ENCODE measurements around the gene NOL4L. TPM values are rescaled to one million over a fixed set of nuclear protein-coding genes. Genes with fewer than 3 reads are reported as not detected.

NOL4L gene
- total and polyA plus RNA-seq, 2 experiments from 2014 or later, result 38.8 to 39.2 TPM

DNA sequence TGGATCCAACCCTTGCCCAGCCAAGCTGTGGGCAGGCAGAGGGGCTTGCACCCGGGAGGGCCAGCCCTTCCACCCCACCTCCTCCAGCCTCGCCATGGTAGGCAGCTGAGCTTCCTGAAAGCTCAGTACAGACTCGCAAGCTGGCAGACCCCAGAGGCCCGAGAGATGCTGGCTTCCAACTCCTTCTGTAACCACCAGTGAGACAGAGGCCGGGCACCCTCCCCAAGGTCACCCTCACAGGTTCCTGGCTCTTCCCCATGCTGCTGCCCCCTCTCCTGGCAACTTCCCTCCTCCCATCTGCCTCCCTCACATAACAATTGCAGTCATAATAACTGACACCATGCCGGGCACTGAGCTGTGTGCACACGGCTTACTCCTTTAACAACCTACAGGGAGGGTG, 26.2 kb upstream of the NOL4L start:
- Histone ChIP-seq H3K36me3 (ENCODE audit: insufficient read depth) (no peaks in the 10 kb centered on the region), H3K4me3 (no peak overlapping the region), H3K27ac (ENCODE audit: low read depth) (no peak overlapping the region), H3K4me2 (no peak overlapping the region), H3K79me2 (replicated peaks; ENCODE audit: insufficient read depth) (no peaks in the 10 kb centered on the region), H3K4me1 (ENCODE audit: insufficient read depth) (peaks cover 11% of the 10 kb centered on the region; the same call in 1 of the 2 replicates), H3K9me2 (ENCODE audit: insufficient read depth) (peaks cover 11% of the 10 kb centered on the region), H4K20me1 (replicated peaks; ENCODE audit: insufficient read depth) (no peaks in the 10 kb centered on the region), H3K27me3 (ENCODE audit: insufficient read depth) (no peaks in the 10 kb centered on the region), H2AFZ (peak overlapping the region; percentile 72), H3F3A (replicated peaks; ENCODE audit: low read depth) (0 out of 2 replicates have a peak, but pooled peaks cover 7% of the 10 kb centered on the region)
- Mint-ChIP-seq H3K4me3 (no peak overlapping the region; the same call in 2 of the 3 replicates), H3K27me3 (ENCODE audit: insufficient read depth, low read depth, poor library complexity) (peaks cover 11% of the 10 kb centered on the region), H3K27ac (no peak overlapping the region), H3K4me1 (peaks cover 10% of the 10 kb centered on the region), H3K36me3 (ENCODE audit: low read depth) (no peaks in the 10 kb centered on the region), H3K9me3 (no peaks in the 10 kb centered on the region; the same call in 2 of the 3 replicates)
- DNase-seq (ENCODE audit: low spot score), result no peak
- no peak for ATAC-seq
- TF ChIP-seq EZH2 (IDR thresholded peaks at IDR 0.05; ENCODE audit: low read depth, unreplicated experiment), result no peak
- TF ChIP-seq, protein P1, sequence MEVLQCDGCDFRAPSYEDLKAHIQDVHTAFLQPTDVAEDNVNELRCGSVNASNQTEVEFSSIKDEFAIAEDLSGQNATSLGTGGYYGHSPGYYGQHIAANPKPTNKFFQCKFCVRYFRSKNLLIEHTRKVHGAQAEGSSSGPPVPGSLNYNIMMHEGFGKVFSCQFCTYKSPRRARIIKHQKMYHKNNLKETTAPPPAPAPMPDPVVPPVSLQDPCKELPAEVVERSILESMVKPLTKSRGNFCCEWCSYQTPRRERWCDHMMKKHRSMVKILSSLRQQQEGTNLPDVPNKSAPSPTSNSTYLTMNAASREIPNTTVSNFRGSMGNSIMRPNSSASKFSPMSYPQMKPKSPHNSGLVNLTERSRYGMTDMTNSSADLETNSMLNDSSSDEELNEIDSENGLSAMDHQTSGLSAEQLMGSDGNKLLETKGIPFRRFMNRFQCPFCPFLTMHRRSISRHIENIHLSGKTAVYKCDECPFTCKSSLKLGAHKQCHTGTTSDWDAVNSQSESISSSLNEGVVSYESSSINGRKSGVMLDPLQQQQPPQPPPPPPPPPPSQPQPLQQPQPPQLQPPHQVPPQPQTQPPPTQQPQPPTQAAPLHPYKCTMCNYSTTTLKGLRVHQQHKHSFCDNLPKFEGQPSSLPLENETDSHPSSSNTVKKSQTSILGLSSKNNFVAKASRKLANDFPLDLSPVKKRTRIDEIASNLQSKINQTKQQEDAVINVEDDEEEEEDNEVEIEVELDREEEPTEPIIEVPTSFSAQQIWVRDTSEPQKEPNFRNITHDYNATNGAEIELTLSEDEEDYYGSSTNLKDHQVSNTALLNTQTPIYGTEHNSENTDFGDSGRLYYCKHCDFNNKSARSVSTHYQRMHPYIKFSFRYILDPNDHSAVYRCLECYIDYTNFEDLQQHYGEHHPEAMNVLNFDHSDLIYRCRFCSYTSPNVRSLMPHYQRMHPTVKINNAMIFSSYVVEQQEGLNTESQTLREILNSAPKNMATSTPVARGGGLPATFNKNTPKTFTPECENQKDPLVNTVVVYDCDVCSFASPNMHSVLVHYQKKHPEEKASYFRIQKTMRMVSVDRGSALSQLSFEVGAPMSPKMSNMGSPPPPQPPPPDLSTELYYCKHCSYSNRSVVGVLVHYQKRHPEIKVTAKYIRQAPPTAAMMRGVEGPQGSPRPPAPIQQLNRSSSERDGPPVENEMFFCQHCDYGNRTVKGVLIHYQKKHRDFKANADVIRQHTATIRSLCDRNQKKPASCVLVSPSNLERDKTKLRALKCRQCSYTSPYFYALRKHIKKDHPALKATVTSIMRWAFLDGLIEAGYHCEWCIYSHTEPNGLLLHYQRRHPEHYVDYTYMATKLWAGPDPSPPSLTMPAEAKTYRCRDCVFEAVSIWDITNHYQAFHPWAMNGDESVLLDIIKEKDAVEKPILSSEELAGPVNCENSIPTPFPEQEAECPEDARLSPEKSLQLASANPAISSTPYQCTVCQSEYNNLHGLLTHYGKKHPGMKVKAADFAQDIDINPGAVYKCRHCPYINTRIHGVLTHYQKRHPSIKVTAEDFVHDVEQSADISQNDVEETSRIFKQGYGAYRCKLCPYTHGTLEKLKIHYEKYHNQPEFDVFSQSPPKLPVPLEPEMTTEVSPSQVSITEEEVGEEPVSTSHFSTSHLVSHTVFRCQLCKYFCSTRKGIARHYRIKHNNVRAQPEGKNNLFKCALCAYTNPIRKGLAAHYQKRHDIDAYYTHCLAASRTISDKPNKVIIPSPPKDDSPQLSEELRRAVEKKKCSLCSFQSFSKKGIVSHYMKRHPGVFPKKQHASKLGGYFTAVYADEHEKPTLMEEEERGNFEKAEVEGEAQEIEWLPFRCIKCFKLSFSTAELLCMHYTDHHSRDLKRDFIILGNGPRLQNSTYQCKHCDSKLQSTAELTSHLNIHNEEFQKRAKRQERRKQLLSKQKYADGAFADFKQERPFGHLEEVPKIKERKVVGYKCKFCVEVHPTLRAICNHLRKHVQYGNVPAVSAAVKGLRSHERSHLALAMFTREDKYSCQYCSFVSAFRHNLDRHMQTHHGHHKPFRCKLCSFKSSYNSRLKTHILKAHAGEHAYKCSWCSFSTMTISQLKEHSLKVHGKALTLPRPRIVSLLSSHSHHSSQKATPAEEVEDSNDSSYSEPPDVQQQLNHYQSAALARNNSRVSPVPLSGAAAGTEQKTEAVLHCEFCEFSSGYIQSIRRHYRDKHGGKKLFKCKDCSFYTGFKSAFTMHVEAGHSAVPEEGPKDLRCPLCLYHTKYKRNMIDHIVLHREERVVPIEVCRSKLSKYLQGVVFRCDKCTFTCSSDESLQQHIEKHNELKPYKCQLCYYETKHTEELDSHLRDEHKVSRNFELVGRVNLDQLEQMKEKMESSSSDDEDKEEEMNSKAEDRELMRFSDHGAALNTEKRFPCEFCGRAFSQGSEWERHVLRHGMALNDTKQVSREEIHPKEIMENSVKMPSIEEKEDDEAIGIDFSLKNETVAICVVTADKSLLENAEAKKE (CRISPR knock-in tag; IDR thresholded peaks at IDR 0.05), result no peak
- TF ChIP-seq EZH2phosphoT487 (IDR thresholded peaks at IDR 0.05; ENCODE audit: unreplicated experiment), result no peak
- no peak for TF ChIP-seq JUNB (IDR thresholded peaks at IDR 0.05; ENCODE audit: unreplicated experiment)
- no peak for TF ChIP-seq ZNF114 (CRISPR knock-in tag; IDR thresholded peaks at IDR 0.05)
- TF ChIP-seq CREB1 (CRISPR knock-in tag; IDR thresholded peaks at IDR 0.05; ENCODE audit: low read depth), result no peak
- TF ChIP-seq POLR2AphosphoS5 (IDR thresholded peaks at IDR 0.05; ENCODE audit: low read depth), result no peak
- TF ChIP-seq, protein P2, sequence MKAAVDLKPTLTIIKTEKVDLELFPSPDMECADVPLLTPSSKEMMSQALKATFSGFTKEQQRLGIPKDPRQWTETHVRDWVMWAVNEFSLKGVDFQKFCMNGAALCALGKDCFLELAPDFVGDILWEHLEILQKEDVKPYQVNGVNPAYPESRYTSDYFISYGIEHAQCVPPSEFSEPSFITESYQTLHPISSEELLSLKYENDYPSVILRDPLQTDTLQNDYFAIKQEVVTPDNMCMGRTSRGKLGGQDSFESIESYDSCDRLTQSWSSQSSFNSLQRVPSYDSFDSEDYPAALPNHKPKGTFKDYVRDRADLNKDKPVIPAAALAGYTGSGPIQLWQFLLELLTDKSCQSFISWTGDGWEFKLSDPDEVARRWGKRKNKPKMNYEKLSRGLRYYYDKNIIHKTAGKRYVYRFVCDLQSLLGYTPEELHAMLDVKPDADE (IDR thresholded peaks at IDR 0.05), result no peak
- TF ChIP-seq STAT1 (IDR thresholded peaks at IDR 0.05; ENCODE audit: unreplicated experiment), result no peak
- TF ChIP-seq NANOG (IDR thresholded peaks at IDR 0.05; ENCODE audit: borderline replicate concordance), result no peak
- no peak for TF ChIP-seq ZNF331 (CRISPR knock-in tag; IDR thresholded peaks at IDR 0.05; ENCODE audit: low read depth)
- TF ChIP-seq, protein P3, sequence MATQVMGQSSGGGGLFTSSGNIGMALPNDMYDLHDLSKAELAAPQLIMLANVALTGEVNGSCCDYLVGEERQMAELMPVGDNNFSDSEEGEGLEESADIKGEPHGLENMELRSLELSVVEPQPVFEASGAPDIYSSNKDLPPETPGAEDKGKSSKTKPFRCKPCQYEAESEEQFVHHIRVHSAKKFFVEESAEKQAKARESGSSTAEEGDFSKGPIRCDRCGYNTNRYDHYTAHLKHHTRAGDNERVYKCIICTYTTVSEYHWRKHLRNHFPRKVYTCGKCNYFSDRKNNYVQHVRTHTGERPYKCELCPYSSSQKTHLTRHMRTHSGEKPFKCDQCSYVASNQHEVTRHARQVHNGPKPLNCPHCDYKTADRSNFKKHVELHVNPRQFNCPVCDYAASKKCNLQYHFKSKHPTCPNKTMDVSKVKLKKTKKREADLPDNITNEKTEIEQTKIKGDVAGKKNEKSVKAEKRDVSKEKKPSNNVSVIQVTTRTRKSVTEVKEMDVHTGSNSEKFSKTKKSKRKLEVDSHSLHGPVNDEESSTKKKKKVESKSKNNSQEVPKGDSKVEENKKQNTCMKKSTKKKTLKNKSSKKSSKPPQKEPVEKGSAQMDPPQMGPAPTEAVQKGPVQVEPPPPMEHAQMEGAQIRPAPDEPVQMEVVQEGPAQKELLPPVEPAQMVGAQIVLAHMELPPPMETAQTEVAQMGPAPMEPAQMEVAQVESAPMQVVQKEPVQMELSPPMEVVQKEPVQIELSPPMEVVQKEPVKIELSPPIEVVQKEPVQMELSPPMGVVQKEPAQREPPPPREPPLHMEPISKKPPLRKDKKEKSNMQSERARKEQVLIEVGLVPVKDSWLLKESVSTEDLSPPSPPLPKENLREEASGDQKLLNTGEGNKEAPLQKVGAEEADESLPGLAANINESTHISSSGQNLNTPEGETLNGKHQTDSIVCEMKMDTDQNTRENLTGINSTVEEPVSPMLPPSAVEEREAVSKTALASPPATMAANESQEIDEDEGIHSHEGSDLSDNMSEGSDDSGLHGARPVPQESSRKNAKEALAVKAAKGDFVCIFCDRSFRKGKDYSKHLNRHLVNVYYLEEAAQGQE (IDR thresholded peaks at IDR 0.05; ENCODE audit: unreplicated experiment), result no peak
- TF ChIP-seq, protein P4, sequence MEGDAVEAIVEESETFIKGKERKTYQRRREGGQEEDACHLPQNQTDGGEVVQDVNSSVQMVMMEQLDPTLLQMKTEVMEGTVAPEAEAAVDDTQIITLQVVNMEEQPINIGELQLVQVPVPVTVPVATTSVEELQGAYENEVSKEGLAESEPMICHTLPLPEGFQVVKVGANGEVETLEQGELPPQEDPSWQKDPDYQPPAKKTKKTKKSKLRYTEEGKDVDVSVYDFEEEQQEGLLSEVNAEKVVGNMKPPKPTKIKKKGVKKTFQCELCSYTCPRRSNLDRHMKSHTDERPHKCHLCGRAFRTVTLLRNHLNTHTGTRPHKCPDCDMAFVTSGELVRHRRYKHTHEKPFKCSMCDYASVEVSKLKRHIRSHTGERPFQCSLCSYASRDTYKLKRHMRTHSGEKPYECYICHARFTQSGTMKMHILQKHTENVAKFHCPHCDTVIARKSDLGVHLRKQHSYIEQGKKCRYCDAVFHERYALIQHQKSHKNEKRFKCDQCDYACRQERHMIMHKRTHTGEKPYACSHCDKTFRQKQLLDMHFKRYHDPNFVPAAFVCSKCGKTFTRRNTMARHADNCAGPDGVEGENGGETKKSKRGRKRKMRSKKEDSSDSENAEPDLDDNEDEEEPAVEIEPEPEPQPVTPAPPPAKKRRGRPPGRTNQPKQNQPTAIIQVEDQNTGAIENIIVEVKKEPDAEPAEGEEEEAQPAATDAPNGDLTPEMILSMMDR (conservative IDR thresholded peaks at IDR 0.05; ENCODE audit: low read depth in 2 of 2), result no peak; a peak in 1 of 4 replicates

Data from GM23338 (cell line).